ENCODE data around the gene OLIG1. TPM values are rescaled to one million over a fixed set of nuclear protein-coding genes. Genes with fewer than 3 reads are reported as not detected.

The OLIG1 gene
- total RNA-seq: under 1 TPM in 1 of 4 donors, not detected in 3; 0.42 TPM

- H3K27me3 ChIP-seq: peaks cover 100% of the 10 kb centered on the region
- no peaks in the 10 kb centered on the region for H3K36me3 ChIP-seq
- no peaks in the 10 kb centered on the region for H3K9me3 ChIP-seq
- TF ChIP-seq POLR2AphosphoS5 (IDR thresholded peaks at IDR 0.05) (no peak), CTCF (IDR thresholded peaks at IDR 0.05) (no peak), EP300 (IDR thresholded peaks at IDR 0.05) (no peak), POLR2A (IDR thresholded peaks at IDR 0.05) (no peak)
- no peak for DNase-seq (ENCODE audit: low spot score in 2 of 2)
- H3K27ac ChIP-seq: no peak within 1 kb of the TSS
- peaks cover 25% of the 10 kb centered on the region for H3K4me1 ChIP-seq
- peak within 1 kb of the TSS; percentile 49 for H3K4me3 ChIP-seq
- no CpG with 5 or more reads among the region's 82 CpGs for WGBS
Observed at GRCh38 chr21:33069994-33070743, at the start of gene OLIG1. OLIG1 (plus strand) TSS chr21:33070141; CDS start chr21:33070247, 106 bp downstream.

- H3K4me1 ChIP-seq: peaks cover 40% of the 10 kb centered on the region
- H3K27me3 ChIP-seq: peaks cover 100% of the 10 kb centered on the region
- no peaks in the 10 kb centered on the region for H3K9me3 ChIP-seq
- no peak overlapping the region for H3K27ac ChIP-seq
- no peaks in the 10 kb centered on the region for H3K36me3 ChIP-seq
- no peak overlapping the region for H3K4me3 ChIP-seq
- TF ChIP-seq POLR2A (IDR thresholded peaks at IDR 0.05) (no peak), POLR2AphosphoS5 (IDR thresholded peaks at IDR 0.05) (no peak), CTCF (IDR thresholded peaks at IDR 0.05) (no peak), EP300 (IDR thresholded peaks at IDR 0.05) (no peak)
- DNase-seq (ENCODE audit: low spot score in 2 of 2): no peak
- WGBS: 5% methylated on average over 14 of the region's 16 CpGs
Observed at GRCh38 chr21:33020558-33021100, 49.3 kb upstream of the OLIG1 start.

GRCh38 chr21:33021150-33021549 is 48.8 kb upstream of the OLIG1 start:
- Histone ChIP-seq H3K4me3 (no peak overlapping the region), H3K4me1 (peaks cover 45% of the 10 kb centered on the region), H3K27me3 (peaks cover 100% of the 10 kb centered on the region), H3K27ac (no peak overlapping the region), H3K9me3 (no peaks in the 10 kb centered on the region), H3K36me3 (no peaks in the 10 kb centered on the region)
- no CpG with 5 or more reads among the region's 11 CpGs for WGBS
- no peak for DNase-seq (ENCODE audit: low spot score in 2 of 2)
- TF ChIP-seq CTCF (IDR thresholded peaks at IDR 0.05): no peak
- no peak for TF ChIP-seq POLR2AphosphoS5 (IDR thresholded peaks at IDR 0.05)
- TF ChIP-seq EP300 (IDR thresholded peaks at IDR 0.05): no peak
- TF ChIP-seq POLR2A (IDR thresholded peaks at IDR 0.05): no peak

GRCh38 chr21:33021667-33022066 is 48.3 kb upstream of the OLIG1 start:
- H3K36me3 ChIP-seq: no peaks in the 10 kb centered on the region
- 35% methylated on average over 3 of the region's 4 CpGs for WGBS
- H3K27me3 ChIP-seq: peaks cover 100% of the 10 kb centered on the region
- H3K4me3 ChIP-seq: no peak overlapping the region
- peaks cover 50% of the 10 kb centered on the region for H3K4me1 ChIP-seq
- TF ChIP-seq CTCF (IDR thresholded peaks at IDR 0.05): no peak
- no peak for TF ChIP-seq POLR2AphosphoS5 (IDR thresholded peaks at IDR 0.05)
- TF ChIP-seq EP300 (IDR thresholded peaks at IDR 0.05): no peak
- no peak for TF ChIP-seq POLR2A (IDR thresholded peaks at IDR 0.05)
- H3K27ac ChIP-seq: no peak overlapping the region
- DNase-seq (ENCODE audit: low spot score in 2 of 2): no peak
- no peaks in the 10 kb centered on the region for H3K9me3 ChIP-seq

GRCh38 chr21:33022489-33022827 is 47.5 kb upstream of the OLIG1 start:
- no peaks in the 10 kb centered on the region for H3K36me3 ChIP-seq
- H3K27me3 ChIP-seq: peaks cover 100% of the 10 kb centered on the region
- H3K4me1 ChIP-seq: peaks cover 58% of the 10 kb centered on the region
- H3K27ac ChIP-seq: no peak overlapping the region
- no peak for TF ChIP-seq EP300 (IDR thresholded peaks at IDR 0.05)
- TF ChIP-seq POLR2AphosphoS5 (IDR thresholded peaks at IDR 0.05): no peak
- TF ChIP-seq CTCF (IDR thresholded peaks at IDR 0.05): no peak
- no peak for TF ChIP-seq POLR2A (IDR thresholded peaks at IDR 0.05)
- WGBS: 17% methylated on average over 17 of the region's 17 CpGs
- peak overlapping the region; percentile 18 for H3K4me3 ChIP-seq
- H3K9me3 ChIP-seq: no peaks in the 10 kb centered on the region
- no peak for DNase-seq (ENCODE audit: low spot score in 2 of 2)
